Vagina (tissue), 2 donors: ENCODE measurements around the gene HSDL1. TPM values are rescaled to one million over a fixed set of nuclear protein-coding genes. Genes with fewer than 3 reads are reported as not detected.

Experiments
- DNase-seq, 2 donors: peaks; one replicate each; pipeline ENCODE4 v3.0.0-alpha.2; 2017; ENCODE audit errors: extremely low spot score in 2 of 2
- H3K27ac ChIP-seq: fragments of 200-600 bp; sonication (generic); one replicate; pipeline ENCODE4 v1.5.1; 2019
- H3K27me3 ChIP-seq: fragments of 200-600 bp; sonication (generic); one replicate; pipeline ENCODE4 v1.5.1; 2019
- H3K36me3 ChIP-seq, 2 donors: fragments of 200-600 bp; sonication (generic); one replicate each; pipeline ENCODE4 v1.5.1; 2017 to 2019
- H3K4me1 ChIP-seq: fragments of 200-600 bp; sonication (generic); one replicate; pipeline ENCODE4 v1.5.1; 2019
- H3K4me3 ChIP-seq, 2 donors: fragments of 200-600 bp; sonication (generic); 1 replicate in 1 of 2; 2 replicates in 1 of 2; pipeline ENCODE4 v1.5.1; 2016 to 2019
- H3K9me3 ChIP-seq: fragments of 200-600 bp; sonication (generic); one replicate; pipeline ENCODE4 v1.5.1; 2019
- CTCF ChIP-seq, 3 experiments: fragments of 450-650 bp in 2 of 3; fragments of 200-600 bp in 1 of 3; sonication (generic) in 1 of 3; IDR thresholded peaks; one replicate each; pipeline ENCODE4 v1.5.1; 2017 to 2019; ENCODE audit warnings: antibody characterized with exemption in 3 of 3, mild to moderate bottlenecking in 2 of 3, moderate library complexity in 2 of 3
- POLR2A ChIP-seq, 2 donors: fragments of 450-650 bp; IDR thresholded peaks; one replicate each; pipeline ENCODE4 v1.6.1; 2017; ENCODE audit warnings: antibody characterized with exemption in 2 of 2, mild to moderate bottlenecking in 2 of 2, moderate library complexity in 2 of 2
- POLR2AphosphoS5 ChIP-seq, 2 donors: sonication (generic); formaldehyde crosslinking; IDR thresholded peaks; one replicate each; pipeline ENCODE4 v1.9.0; 2017; ENCODE audit warnings: antibody characterized with exemption in 2 of 2, mild to moderate bottlenecking in 2 of 2, low read depth in 1 of 2; ENCODE audit not compliant: insufficient read depth in 1 of 2
- intact Hi-C: fragments of 100-400 bp; cut with DNase I; formaldehyde crosslinking; loops from one replicate; pipeline ENCODE4 v1.15.1; 2023
- total RNA-seq: library from RNA; depleted of rRNA; stranded (reverse); fragments of >200 nt; gene quantifications from one replicate; pipeline ENCODE4 v1.2.3, GENCODE V29; 2016

The HSDL1 gene
- total RNA-seq, 1 donor from 2014 or later: 16.9 TPM

- peaks cover 27% of the 10 kb centered on the region for H3K4me1 ChIP-seq
Observed at GRCh38 chr16:84110527-84110926, 34.5 kb downstream of the HSDL1 start.

GRCh38 chr16:84109598-84110335 is 35.2 kb downstream of the HSDL1 start:
- intact Hi-C loops: no loop called here
- no peak for DNase-seq
- Histone ChIP-seq H3K27ac (no peak overlapping the region), H3K4me3 (no peak overlapping the region), H3K36me3 (peaks cover 0 to 7% of the 10 kb centered on the region in 2 donors), H3K4me1 (peaks cover 19% of the 10 kb centered on the region), H3K27me3 (no peaks in the 10 kb centered on the region), H3K9me3 (no peaks in the 10 kb centered on the region)
- no peak for TF ChIP-seq POLR2A (IDR thresholded peaks at IDR 0.05)
- TF ChIP-seq POLR2AphosphoS5 (IDR thresholded peaks at IDR 0.05; ENCODE audit: insufficient read depth in 1 of 2, low read depth in 1 of 2): no peak
- TF ChIP-seq CTCF (IDR thresholded peaks at IDR 0.05): no peak

More at GRCh38 chr16:84110527-84110926, 34.5 kb downstream of the HSDL1 start:
- peaks cover 0 to 7% of the 10 kb centered on the region in 2 donors for H3K36me3 ChIP-seq
- no peak for TF ChIP-seq CTCF (IDR thresholded peaks at IDR 0.05)
- no peak for TF ChIP-seq POLR2AphosphoS5 (IDR thresholded peaks at IDR 0.05; ENCODE audit: insufficient read depth in 1 of 2, low read depth in 1 of 2)
- no peak for TF ChIP-seq POLR2A (IDR thresholded peaks at IDR 0.05)
- H3K27ac ChIP-seq: no peak overlapping the region
- H3K27me3 ChIP-seq: no peaks in the 10 kb centered on the region
- H3K9me3 ChIP-seq: no peaks in the 10 kb centered on the region
- intact Hi-C loops: no loop called here
- no peak overlapping the region for H3K4me3 ChIP-seq
- no peak for DNase-seq

GRCh38 chr16:84107921-84108320 is 37.1 kb downstream of the HSDL1 start:
- H3K36me3 ChIP-seq: peaks cover 0 to 7% of the 10 kb centered on the region in 2 donors
- no peak for TF ChIP-seq POLR2A (IDR thresholded peaks at IDR 0.05)
- no peak for TF ChIP-seq POLR2AphosphoS5 (IDR thresholded peaks at IDR 0.05; ENCODE audit: insufficient read depth in 1 of 2, low read depth in 1 of 2)
- no peak for TF ChIP-seq CTCF (IDR thresholded peaks at IDR 0.05)
- intact Hi-C loops: no loop called here
- DNase-seq: no peak
- H3K9me3 ChIP-seq: no peaks in the 10 kb centered on the region
- H3K4me3 ChIP-seq: no peak overlapping the region
- H3K4me1 ChIP-seq: peaks cover 24% of the 10 kb centered on the region
- H3K27me3 ChIP-seq: no peaks in the 10 kb centered on the region
- H3K27ac ChIP-seq: no peak overlapping the region

- no peak overlapping the region for H3K4me3 ChIP-seq
- H3K36me3 ChIP-seq: peaks cover 0 to 13% of the 10 kb centered on the region in 2 donors
- TF ChIP-seq POLR2A (IDR thresholded peaks at IDR 0.05) (no peak), CTCF (IDR thresholded peaks at IDR 0.05) (no peak)
- intact Hi-C loops: no loop called here
- no peak overlapping the region for H3K27ac ChIP-seq
- DNase-seq: no peak
- peaks cover 25% of the 10 kb centered on the region for H3K4me1 ChIP-seq
- H3K9me3 ChIP-seq: no peaks in the 10 kb centered on the region
- no peaks in the 10 kb centered on the region for H3K27me3 ChIP-seq
Observed at GRCh38 chr16:84105948-84106740, 38.8 kb downstream of the HSDL1 start.
